CD4-positive, alpha-beta T cell treated with Interleukin-21 for 1 hour (primary cell): ENCODE results near the gene KIF9.
A peak's percentile ranks its signal among the peaks of the same experiment; 100 is the strongest.
"Not testable (repeated sequence)": the region's sequence is repeated elsewhere in the genome, so short reads cannot be mapped to it uniquely, and the experiment has no call there.

Experiments used
- DNase-seq: peaks from one replicate; pipeline ENCODE4 v3.0.0-alpha.2; 2020

KIF9 gene, protein sequence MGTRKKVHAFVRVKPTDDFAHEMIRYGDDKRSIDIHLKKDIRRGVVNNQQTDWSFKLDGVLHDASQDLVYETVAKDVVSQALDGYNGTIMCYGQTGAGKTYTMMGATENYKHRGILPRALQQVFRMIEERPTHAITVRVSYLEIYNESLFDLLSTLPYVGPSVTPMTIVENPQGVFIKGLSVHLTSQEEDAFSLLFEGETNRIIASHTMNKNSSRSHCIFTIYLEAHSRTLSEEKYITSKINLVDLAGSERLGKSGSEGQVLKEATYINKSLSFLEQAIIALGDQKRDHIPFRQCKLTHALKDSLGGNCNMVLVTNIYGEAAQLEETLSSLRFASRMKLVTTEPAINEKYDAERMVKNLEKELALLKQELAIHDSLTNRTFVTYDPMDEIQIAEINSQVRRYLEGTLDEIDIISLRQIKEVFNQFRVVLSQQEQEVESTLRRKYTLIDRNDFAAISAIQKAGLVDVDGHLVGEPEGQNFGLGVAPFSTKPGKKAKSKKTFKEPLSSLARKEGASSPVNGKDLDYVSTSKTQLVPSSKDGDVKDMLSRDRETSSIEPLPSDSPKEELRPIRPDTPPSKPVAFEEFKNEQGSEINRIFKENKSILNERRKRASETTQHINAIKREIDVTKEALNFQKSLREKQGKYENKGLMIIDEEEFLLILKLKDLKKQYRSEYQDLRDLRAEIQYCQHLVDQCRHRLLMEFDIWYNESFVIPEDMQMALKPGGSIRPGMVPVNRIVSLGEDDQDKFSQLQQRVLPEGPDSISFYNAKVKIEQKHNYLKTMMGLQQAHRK

GRCh38 chr3:47282424-47283192 lies at the start of gene KIF9, which contains the start of gene KLHL18:
Gene KIF9 (minus strand): TSS chr3:47282799. CDS start chr3:47277374, 5,425 bp downstream.
Gene KLHL18 (plus strand): TSS chr3:47282944. CDS start chr3:47282966, 22 bp downstream.
- DNase-seq: peak; percentile 98

- DNase-seq: peak; percentile 63
Measured at GRCh38 chr3:47324278-47324865, 41.8 kb upstream of the KIF9 start.

DNA sequence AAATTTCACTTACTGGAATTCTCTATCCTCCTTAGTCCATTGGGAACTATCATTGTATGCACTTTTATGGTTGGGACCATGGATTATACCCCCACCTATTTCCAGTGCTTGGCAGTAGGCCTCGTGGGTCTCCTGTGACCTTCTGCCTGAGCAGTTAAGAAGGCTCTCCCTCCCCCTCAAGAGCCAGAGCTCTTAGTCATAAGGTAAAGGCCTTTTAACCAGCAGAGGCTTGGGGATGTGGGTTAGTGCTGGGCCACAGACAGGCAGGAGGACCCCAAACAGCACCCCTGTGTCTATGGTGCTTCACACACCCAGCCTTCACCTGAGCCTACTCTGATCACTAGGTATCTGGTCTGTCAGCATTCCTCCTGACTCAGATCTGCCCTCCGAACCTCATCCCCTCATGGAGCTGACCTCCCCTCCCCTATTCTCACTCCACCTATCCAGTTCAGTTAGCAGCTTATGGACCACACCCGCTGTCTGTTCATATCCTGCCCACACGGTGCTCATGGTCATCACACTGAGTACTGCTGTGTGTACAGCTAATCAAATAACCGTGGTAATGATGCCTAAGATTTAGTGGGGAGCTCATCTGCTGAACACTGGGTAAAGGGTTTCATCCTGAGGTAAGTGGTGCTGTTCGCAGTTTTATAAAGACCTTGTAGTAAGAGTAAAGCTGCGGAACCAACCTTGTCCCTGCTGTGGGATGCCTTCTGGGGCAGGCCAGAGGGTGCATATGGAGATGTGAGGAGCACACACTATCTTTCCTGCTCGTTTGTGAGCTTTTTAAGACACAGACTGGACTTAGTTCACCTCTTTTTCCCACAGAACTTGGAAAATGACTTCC lies 41.1 kb upstream of the KIF9 start:
- DNase-seq: no peak

GRCh38 chr3:47319956-47320355 lies 37.4 kb upstream of the KIF9 start:
- DNase-seq: no peak

GRCh38 chr3:47318916-47319315 lies 36.3 kb upstream of the KIF9 start:
- DNase-seq: no peak

GRCh38 chr3:47316151-47316550 lies 33.6 kb upstream of the KIF9 start:
- DNase-seq: not testable (repeated sequence)

GRCh38 chr3:47315069-47315647 lies 32.6 kb upstream of the KIF9 start:
- no peak for DNase-seq

- no peak for DNase-seq
Measured at GRCh38 chr3:47314056-47314764, 31.6 kb upstream of the KIF9 start.

- no peak for DNase-seq
Measured at GRCh38 chr3:47313341-47314055, 30.9 kb upstream of the KIF9 start.

DNA sequence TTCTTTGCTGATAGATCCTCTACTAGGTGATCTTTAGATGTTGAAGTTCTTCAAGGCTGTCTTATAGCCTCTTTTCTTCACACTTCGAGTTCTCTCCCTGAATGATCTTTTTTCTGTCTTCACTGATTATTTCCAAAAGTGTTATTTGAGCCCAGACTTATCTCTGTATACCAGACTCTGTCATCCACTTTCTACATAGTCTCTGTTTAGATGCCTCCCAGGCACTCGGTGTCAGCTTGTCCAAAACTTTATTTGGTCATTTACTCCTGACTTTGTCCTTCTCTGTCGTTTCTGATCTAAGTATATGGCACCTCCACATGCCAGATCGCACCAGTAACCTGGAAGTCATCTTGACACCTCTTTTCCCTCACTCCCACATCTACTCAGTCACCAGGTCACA lies 27.8 kb upstream of the KIF9 start:
- DNase-seq: no peak

DNA sequence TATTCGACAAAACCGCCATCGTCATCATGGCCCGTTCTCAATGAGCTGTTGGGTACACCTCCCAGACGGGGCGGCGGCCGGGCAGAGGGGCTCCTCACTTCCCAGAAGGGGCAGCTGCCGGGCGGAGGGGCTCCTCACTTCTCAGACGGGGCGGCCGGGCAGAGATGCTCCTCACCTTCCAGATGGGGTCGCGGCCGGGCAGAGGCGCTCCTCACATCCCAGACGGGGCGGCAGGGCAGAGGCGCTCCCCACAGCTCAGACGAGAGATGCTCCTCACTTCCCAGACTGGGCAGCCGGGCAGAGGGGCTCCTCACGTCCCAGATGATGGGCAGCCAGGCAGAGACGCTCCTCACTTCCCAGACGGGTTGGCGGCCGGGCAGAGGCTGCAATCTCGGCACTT lies 26.6 kb upstream of the KIF9 start:
- not testable (repeated sequence) for DNase-seq

DNA sequence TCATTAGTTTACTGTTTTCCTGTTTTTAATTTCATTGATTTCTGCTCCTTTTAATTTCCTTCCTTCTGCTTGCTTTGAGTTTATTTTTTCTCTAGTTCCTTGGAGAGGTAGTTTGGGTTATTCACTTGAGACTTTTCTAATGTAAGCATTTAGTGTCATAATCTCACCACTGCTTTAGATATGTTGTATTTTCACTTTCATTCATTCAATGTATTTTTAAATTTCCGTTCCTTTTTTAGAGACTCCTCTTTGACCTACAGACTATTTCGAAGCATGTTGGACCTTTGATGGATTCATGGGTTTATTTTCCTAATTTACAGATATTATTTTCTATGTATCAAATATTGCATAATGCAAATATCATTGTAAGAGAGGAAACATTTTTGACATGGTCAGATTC lies 23.4 kb upstream of the KIF9 start:
- DNase-seq: no peak

- no peak for DNase-seq
Measured at GRCh38 chr3:47301456-47301855, 18.9 kb upstream of the KIF9 start.

DNA sequence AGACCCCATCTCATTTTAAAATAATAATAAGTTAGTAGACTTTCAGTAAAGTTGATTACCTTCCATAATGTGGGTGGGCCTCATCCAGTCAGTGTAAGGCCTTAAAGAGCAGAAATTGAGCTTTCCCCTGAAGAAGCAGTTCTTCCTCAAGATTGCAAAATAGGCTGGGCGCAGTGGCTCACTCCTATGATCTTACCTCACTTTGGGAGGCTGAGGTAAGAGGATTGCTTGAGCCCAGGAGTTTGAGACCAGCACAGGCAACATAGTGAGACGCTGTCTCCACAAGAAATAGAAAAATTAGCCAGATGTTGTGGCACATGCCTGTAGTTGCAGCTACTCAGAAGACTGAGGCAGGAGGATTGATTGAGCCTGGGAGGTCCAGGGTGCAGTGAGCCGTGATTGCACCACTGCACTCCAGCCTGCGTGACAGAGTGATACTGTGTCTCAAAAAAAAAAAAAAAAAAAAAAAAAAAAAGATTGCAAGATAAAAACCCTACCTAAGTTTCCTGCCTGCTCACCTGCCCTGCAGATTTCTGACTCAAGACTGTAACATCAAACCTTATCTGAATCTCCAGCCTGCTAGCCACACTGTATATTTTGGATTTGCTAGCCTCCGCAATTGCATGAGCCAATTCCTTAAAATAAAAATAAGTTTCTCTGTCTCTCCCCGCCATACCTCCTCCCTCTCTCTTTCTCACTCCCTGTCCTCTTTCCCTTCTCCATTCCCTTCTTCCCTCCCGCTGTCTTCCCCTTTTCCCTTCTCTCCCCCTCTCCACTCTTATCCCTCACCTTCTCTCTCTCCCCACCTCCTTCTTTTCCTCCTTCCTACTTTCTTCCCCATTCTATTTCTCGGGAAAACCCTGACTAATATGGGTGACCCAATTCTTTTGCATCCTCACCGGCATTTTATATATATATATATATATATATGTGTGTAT lies 17.1 kb upstream of the KIF9 start:
- no peak for DNase-seq

DNA sequence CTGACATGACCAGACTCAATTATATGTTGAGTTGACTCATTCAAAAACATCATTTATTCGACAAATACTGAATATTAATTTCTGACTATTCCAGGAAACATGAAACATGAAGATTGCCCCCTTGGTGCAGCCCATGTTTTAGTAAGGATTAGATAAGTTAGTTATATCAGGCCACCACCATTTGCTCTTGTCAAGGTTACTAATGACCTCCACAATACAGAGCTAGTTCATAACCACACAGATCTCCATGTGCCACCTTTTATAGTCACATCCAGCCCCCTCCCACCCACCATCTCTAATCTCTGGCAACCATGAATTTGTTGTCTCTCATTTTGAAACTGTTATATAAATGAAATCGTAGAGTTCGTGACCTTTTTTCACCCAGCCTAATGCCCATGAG lies 15.8 kb upstream of the KIF9 start:
- no peak for DNase-seq

- no peak for DNase-seq
Measured at GRCh38 chr3:47296562-47297302, 14.1 kb upstream of the KIF9 start.

- DNase-seq: no peak
Measured at GRCh38 chr3:47295976-47296375, 13.4 kb upstream of the KIF9 start.

- DNase-seq: no peak
Measured at GRCh38 chr3:47295322-47295721, 12.7 kb upstream of the KIF9 start.
